Muscle of leg (tissue), 11 donors: ENCODE results near the gene STRA8. TPM values are rescaled to one million over a fixed set of nuclear protein-coding genes. Genes with fewer than 3 reads are reported as not detected.

Source experiments
- DNase-seq: peaks from one replicate; pipeline ENCODE4 v3.0.0; 2013
- H3K27ac ChIP-seq: one replicate; pipeline ENCODE4 v1.5.1; 2013; ENCODE audit warnings: mild to moderate bottlenecking, low read length, control low read depth
- H3K27me3 ChIP-seq: one replicate; pipeline ENCODE4 v1.6.1; 2013; ENCODE audit warnings: low read length; ENCODE audit not compliant: control insufficient read depth, insufficient read depth
- H3K36me3 ChIP-seq: one replicate; pipeline ENCODE4 v1.6.1; 2013; ENCODE audit warnings: low read length; ENCODE audit not compliant: control insufficient read depth, insufficient read depth
- H3K4me1 ChIP-seq: one replicate; pipeline ENCODE4 v1.6.1; 2013; ENCODE audit warnings: low read length; ENCODE audit not compliant: control insufficient read depth, insufficient read depth
- H3K4me3 ChIP-seq: one replicate; pipeline ENCODE4 v1.5.1; 2013; ENCODE audit warnings: low read length, control low read depth
- H3K9me3 ChIP-seq: replicated peaks from 2 replicates; pipeline ENCODE4 v1.6.1; 2013; ENCODE audit warnings: low read depth, low read length; ENCODE audit not compliant: control insufficient read depth
- WGBS: methylation state at CpG from one replicate; pipeline ENCODE4 v1.1.5; 2013; ENCODE audit warnings: missing lambda C conversion rate; ENCODE audit not compliant: insufficient coverage; 5-methylcytosine and 5-hydroxymethylcytosine counted together
- polyA plus RNA-seq, 8 donors: library from polyadenylated mRNA; unstranded; fragments of 120-200 nt; gene quantifications; one replicate each; pipeline versions ENCODE4 v1.2.1 to v1.2.3, GENCODE V29; 2013; ENCODE audit warnings: inconsistent platforms in 1 of 8, low replicate concordance in 1 of 8; ENCODE audit not compliant: insufficient read length in 8 of 8, insufficient read depth in 1 of 8
- total RNA-seq: library from RNA; stranded (reverse); fragments of 120-200 nt; gene quantifications from one replicate; pipeline ENCODE4 v1.2.4, GENCODE V29; 2013

STRA8 gene
- total and polyA plus RNA-seq, 9 donors: not detected

DNA sequence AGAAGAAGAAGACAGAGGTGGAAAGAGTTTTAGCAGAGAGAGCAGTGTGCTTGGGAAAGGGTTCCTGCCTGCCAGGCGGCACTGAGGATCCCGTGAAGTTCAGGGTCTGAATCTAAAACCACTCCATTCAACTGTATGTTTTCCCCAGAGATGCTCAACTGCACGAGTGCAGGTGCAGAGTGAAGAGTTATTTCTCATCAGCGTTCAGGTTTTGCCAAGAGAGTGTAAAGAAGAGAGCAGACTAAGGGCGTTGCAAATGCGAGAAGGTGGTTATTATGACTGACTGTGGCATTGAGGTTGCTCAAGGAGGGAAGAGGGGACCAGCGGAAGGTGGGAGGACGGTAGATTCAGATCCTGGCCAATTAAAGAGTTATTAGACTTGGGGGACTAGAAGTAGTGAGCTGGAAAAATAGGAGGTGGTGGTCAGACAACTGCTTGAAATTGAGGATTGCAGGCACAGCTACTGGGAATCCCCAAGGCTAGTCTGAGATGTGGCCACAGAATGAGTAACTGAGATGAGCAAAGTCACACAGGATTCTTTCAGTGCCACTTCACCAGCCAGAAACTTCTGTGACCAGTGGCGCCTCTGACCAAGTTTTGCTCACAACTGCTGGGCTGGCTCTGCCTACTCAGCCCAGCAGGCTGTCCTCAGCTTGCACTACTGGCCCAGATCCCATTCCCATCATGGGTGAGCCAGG is 29.1 kb downstream of the STRA8 start:
- H3K27me3 ChIP-seq: peaks cover 2% of the 10 kb centered on the region
- H3K27ac ChIP-seq: no peak overlapping the region
- peaks cover 6% of the 10 kb centered on the region for H3K9me3 ChIP-seq
- H3K4me3 ChIP-seq: no peak overlapping the region
- H3K4me1 ChIP-seq: peaks cover 8% of the 10 kb centered on the region
- 37% methylated on average over 8 of the region's 9 CpGs for WGBS
- DNase-seq: no peak
- no peaks in the 10 kb centered on the region for H3K36me3 ChIP-seq

DNA sequence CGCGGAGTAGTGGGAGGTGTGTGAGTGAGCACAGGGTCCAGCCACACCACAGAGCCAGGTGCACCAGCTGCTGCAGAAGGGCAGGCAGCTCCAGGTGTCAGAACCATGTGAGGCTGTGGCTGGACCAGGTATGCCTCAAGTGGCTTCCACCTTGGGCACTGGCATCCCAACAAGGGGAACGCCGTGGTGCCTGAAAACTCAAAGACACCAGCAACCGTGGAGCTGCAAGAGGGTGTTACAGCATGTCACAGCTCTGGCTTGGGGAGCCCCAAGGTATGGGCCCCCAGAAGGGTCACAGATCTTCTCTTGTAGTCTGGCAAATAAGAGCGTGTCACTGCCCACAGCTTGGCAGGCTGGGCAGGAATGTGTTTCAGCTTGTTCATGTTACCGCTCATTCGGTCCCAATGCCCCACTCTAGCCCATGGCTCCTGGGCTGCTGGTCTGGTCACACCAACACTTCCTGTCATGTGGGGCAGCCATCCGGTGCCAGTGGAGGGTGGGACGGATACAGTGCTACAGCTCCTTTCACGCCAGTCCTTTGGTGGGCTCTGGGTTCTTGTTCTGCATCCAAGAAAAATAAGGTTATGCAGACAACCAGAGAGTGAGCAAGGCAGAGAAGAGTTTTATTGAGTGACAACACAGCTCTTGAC is 29.8 kb downstream of the STRA8 start:
- Histone ChIP-seq H3K4me1 (peaks cover 8% of the 10 kb centered on the region), H3K27me3 (peaks cover 2% of the 10 kb centered on the region), H3K36me3 (no peaks in the 10 kb centered on the region), H3K4me3 (no peak overlapping the region), H3K27ac (no peak overlapping the region), H3K9me3 (peaks cover 6% of the 10 kb centered on the region)
- no peak for DNase-seq
- WGBS: 91% methylated on average over 9 of the region's 11 CpGs

DNA sequence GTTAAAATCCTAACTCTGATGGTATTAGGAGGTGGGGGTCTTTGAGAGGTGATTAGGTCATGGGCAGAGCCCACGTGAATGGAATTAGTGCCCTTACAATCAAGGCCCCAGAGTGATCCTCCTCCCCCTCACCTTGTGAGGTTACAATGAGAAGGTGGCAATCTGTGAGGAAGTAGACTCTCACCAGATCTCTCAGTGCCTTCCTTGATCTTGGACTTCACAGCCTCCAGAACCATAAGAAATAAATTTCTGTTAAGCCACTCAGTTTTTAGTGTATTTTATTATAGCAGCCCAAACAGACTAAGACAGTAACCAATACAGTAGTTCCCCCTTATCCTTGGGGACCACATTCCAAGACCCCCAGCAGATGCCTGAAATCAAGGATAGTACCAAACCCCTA is 32.0 kb downstream of the STRA8 start:
- H3K4me1 ChIP-seq: peaks cover 8% of the 10 kb centered on the region
- peaks cover 2% of the 10 kb centered on the region for H3K27me3 ChIP-seq
- H3K27ac ChIP-seq: no peak overlapping the region
- H3K36me3 ChIP-seq: no peaks in the 10 kb centered on the region
- H3K9me3 ChIP-seq: peaks cover 6% of the 10 kb centered on the region
- DNase-seq: no peak
- no peak overlapping the region for H3K4me3 ChIP-seq
- no CpG with 5 or more reads among the region's 1 CpG for WGBS

- H3K36me3 ChIP-seq: no peaks in the 10 kb centered on the region
- no peaks in the 10 kb centered on the region for H3K4me1 ChIP-seq
- H3K4me3 ChIP-seq: no peak overlapping the region
- DNase-seq: no peak
- H3K9me3 ChIP-seq: peaks cover 4% of the 10 kb centered on the region
- H3K27me3 ChIP-seq: peaks cover 2% of the 10 kb centered on the region
- H3K27ac ChIP-seq: no peak overlapping the region
- 90% methylated on average over 10 of the region's 11 CpGs for WGBS
These were observed 36.3 kb downstream of the STRA8 start for GRCh38 chr7:135269921-135270320.

GRCh38 chr7:135270577-135271254 is 37.1 kb downstream of the STRA8 start:
- peaks cover 4% of the 10 kb centered on the region for H3K9me3 ChIP-seq
- H3K36me3 ChIP-seq: no peaks in the 10 kb centered on the region

GRCh38 chr7:135271255-135271615 is 37.6 kb downstream of the STRA8 start:
- DNase-seq: no peak
- H3K4me1 ChIP-seq: no peaks in the 10 kb centered on the region
- H3K27me3 ChIP-seq: peaks cover 2% of the 10 kb centered on the region
- peaks cover 4% of the 10 kb centered on the region for H3K9me3 ChIP-seq
- H3K4me3 ChIP-seq: no peak overlapping the region
- 83% methylated on average over 5 of the region's 10 CpGs for WGBS
- H3K27ac ChIP-seq: no peak overlapping the region
- H3K36me3 ChIP-seq: no peaks in the 10 kb centered on the region

More at GRCh38 chr7:135270577-135271254, 37.1 kb downstream of the STRA8 start:
- DNase-seq: no peak
- H3K4me3 ChIP-seq: no peak overlapping the region
- H3K4me1 ChIP-seq: no peaks in the 10 kb centered on the region
- H3K27ac ChIP-seq: no peak overlapping the region
- WGBS: 75% methylated on average over 21 of the region's 23 CpGs
- H3K27me3 ChIP-seq: peaks cover 2% of the 10 kb centered on the region

DNA sequence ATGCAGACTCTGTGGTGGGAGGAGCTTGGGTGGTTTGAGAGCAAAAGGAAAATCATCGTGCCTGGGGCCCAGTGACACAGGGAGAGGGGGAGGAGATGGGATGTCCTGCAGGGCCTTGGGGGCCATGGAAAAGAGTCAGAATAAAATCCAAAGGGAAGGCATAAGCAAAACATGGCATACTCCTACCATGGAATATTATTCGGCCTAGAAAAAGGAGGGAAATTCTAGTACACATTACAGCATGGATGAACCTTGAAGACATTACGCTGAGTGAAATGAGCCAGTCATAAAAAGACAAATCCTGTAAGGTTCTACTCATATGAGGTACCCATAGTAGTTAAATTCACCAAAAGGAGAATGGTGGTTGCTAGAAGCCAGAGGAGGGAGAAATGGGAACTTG is 38.7 kb downstream of the STRA8 start:
- 60% methylated on average over 2 of the region's 3 CpGs for WGBS
- Histone ChIP-seq H3K4me3 (no peak overlapping the region), H3K27me3 (no peaks in the 10 kb centered on the region), H3K36me3 (no peaks in the 10 kb centered on the region), H3K9me3 (no peaks in the 10 kb centered on the region), H3K27ac (no peak overlapping the region), H3K4me1 (no peaks in the 10 kb centered on the region)
- no peak for DNase-seq

GRCh38 chr7:135273581-135273980 is 39.9 kb downstream of the STRA8 start:
- Histone ChIP-seq H3K36me3 (no peaks in the 10 kb centered on the region), H3K27me3 (no peaks in the 10 kb centered on the region), H3K27ac (no peak overlapping the region), H3K9me3 (no peaks in the 10 kb centered on the region), H3K4me3 (no peak overlapping the region), H3K4me1 (no peaks in the 10 kb centered on the region)
- 92% methylated on average over 2 of the region's 4 CpGs for WGBS
- DNase-seq: no peak

- Histone ChIP-seq H3K27ac (no peak overlapping the region), H3K4me1 (no peaks in the 10 kb centered on the region), H3K27me3 (no peaks in the 10 kb centered on the region), H3K4me3 (no peak overlapping the region), H3K36me3 (no peaks in the 10 kb centered on the region), H3K9me3 (no peaks in the 10 kb centered on the region)
- peak; percentile 69 for DNase-seq
- WGBS: 18% methylated on average over 5 of the region's 14 CpGs
These were observed 41.0 kb downstream of the STRA8 start for GRCh38 chr7:135274495-135275268.
